Osteoblast (primary cell): ENCODE measurements around the gene TM4SF18. TPM values are rescaled to one million over a fixed set of nuclear protein-coding genes. Genes with fewer than 3 reads are reported as not detected.

ENCODE experiments used
- DNase-seq: peaks from one replicate; pipeline ENCODE4 v3.0.0; 2011; ENCODE audit warnings: low spot score, mixed read lengths; ENCODE audit not compliant: insufficient read length; ENCODE audit errors: missing footprints
- H2AFZ ChIP-seq: 2 replicates; pipeline ENCODE4 v1.6.0; 2011; ENCODE audit warnings: mild to moderate bottlenecking, low read length
- H3K27ac ChIP-seq: 2 replicates; pipeline ENCODE4 v1.5.1; 2011; ENCODE audit warnings: mild to moderate bottlenecking, low read depth, low read length, moderate library complexity
- H3K27me3 ChIP-seq: 2 replicates; pipeline ENCODE4 v1.6.0; 2012; ENCODE audit warnings: mild to moderate bottlenecking, control low read depth, inconsistent platforms, low read length, moderate library complexity; ENCODE audit not compliant: insufficient read depth
- H3K36me3 ChIP-seq: 2 replicates; pipeline ENCODE4 v1.5.1; 2011; ENCODE audit warnings: mild to moderate bottlenecking, low read length, control low read depth, moderate library complexity; ENCODE audit not compliant: insufficient read depth
- H3K4me1 ChIP-seq: 2 replicates; pipeline ENCODE4 v1.5.1; 2011; ENCODE audit warnings: mild to moderate bottlenecking, low read length, control low read depth, moderate library complexity; ENCODE audit not compliant: insufficient read depth
- H3K4me2 ChIP-seq: 2 replicates; pipeline ENCODE4 v1.6.0; 2011; ENCODE audit warnings: mild to moderate bottlenecking, low read length; ENCODE audit not compliant: insufficient read depth
- H3K4me3 ChIP-seq: fragments of 200-600 bp; sonication (generic); 3 replicates; pipeline ENCODE4 v1.5.1; 2012; ENCODE audit warnings: mild to moderate bottlenecking, low read length, inconsistent platforms; ENCODE audit not compliant: insufficient read depth
- H3K79me2 ChIP-seq: 2 replicates; pipeline ENCODE4 v1.6.0; 2012; ENCODE audit warnings: mild to moderate bottlenecking, low read length, control low read depth, inconsistent platforms; ENCODE audit not compliant: insufficient read depth
- H3K9me3 ChIP-seq: 2 replicates; pipeline ENCODE4 v1.5.1; 2011; ENCODE audit warnings: low read depth, low read length, control low read depth
- H4K20me1 ChIP-seq: 2 replicates; pipeline ENCODE4 v1.6.0; 2012; ENCODE audit warnings: mild to moderate bottlenecking, low read length, control low read depth; ENCODE audit not compliant: insufficient read depth
- CTCF ChIP-seq: IDR thresholded peaks from 2 replicates; pipeline ENCODE4 v1.5.1; 2011; ENCODE audit warnings: mild to moderate bottlenecking, low read depth, low read length, moderate library complexity; ENCODE audit errors: extremely low read depth
- total RNA-seq: library from RNA; depleted of rRNA; stranded (reverse); fragments of >200 nt; gene quantifications from 2 replicates; pipeline ENCODE4 v1.2.3, GENCODE V29; 2012

Gene TM4SF18
- total RNA-seq, 1 donor = not detected

DNA sequence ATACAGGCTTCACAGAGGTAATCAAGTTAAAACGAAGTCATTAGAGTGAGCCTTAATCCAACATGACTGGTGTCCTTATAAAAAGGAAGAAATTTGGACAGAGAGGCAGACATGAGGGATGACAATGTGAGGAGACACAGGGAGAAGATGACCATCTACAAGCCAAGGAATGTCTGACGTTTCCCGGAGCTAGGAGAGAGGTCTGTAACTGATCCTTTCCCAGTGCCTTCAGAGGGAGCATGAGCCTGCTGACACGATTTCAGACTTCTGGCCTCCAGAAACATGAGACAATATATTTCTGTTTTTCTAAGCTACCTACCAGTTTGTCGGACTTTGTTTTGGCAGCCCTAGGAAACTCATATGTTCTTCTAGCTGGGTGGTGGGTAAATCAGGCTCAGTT lies 28.9 kb upstream of the TM4SF18 start:
- H3K36me3 ChIP-seq = no peaks in the 10 kb centered on the region
- peaks cover 3% of the 10 kb centered on the region for H3K4me1 ChIP-seq
- no peaks in the 10 kb centered on the region for H3K9me3 ChIP-seq
- H3K27me3 ChIP-seq = no peaks in the 10 kb centered on the region
- H2AFZ ChIP-seq = no peak overlapping the region
- TF ChIP-seq CTCF = no peak
- no peaks in the 10 kb centered on the region for H4K20me1 ChIP-seq
- H3K4me3 ChIP-seq = no peak overlapping the region
- H3K4me2 ChIP-seq = no peak overlapping the region
- no peak overlapping the region for H3K27ac ChIP-seq
- no peak for DNase-seq
- no peaks in the 10 kb centered on the region for H3K79me2 ChIP-seq

- Histone ChIP-seq H3K4me3 (no peak overlapping the region), H3K4me1 (peaks cover 5% of the 10 kb centered on the region), H3K27me3 (no peaks in the 10 kb centered on the region), H2AFZ (no peak overlapping the region), H3K79me2 (no peaks in the 10 kb centered on the region), H3K27ac (no peak overlapping the region), H3K4me2 (no peak overlapping the region), H4K20me1 (no peaks in the 10 kb centered on the region), H3K36me3 (no peaks in the 10 kb centered on the region), H3K9me3 (no peaks in the 10 kb centered on the region)
- no peak for TF ChIP-seq CTCF
- DNase-seq = peak; percentile 72
Measured at GRCh38 chr3:149356630-149357029, 23.2 kb upstream of the TM4SF18 start.

GRCh38 chr3:149356044-149356592 lies 22.7 kb upstream of the TM4SF18 start:
- Histone ChIP-seq H3K4me2 (no peak overlapping the region), H4K20me1 (no peaks in the 10 kb centered on the region), H2AFZ (no peak overlapping the region), H3K27me3 (no peaks in the 10 kb centered on the region), H3K36me3 (no peaks in the 10 kb centered on the region), H3K27ac (no peak overlapping the region), H3K79me2 (no peaks in the 10 kb centered on the region), H3K4me3 (no peak overlapping the region), H3K4me1 (peaks cover 5% of the 10 kb centered on the region), H3K9me3 (no peaks in the 10 kb centered on the region)
- no peak for DNase-seq
- no peak for TF ChIP-seq CTCF

DNA sequence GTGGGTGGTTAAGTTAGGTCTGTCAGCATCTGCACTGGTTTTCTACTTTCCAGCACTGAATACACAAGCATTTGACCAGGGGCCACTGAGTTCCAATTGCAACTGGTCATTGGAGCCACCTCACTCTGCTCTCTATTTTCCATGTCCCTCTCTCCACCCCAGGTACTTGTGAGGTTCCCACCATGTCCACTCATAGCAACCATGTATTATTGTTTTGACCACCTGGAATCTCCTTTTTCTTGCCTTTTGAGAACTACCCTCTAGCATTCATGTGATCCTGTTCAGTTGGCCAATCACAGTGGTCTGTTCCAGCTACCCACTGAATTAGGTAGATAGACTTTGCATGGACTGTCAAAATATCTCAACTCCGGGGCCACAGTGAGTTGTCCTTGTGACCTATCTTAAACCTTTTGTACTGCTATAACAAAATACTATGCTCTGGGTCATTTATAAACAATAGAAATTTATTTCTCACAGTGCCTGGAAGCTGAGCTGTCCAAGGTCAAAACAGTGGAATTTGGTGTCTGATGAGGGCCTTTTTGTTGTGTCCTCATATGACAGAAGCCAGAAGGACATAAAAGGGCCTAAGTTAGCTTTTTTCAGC lies 20.2 kb upstream of the TM4SF18 start:
- no peak for TF ChIP-seq CTCF
- Histone ChIP-seq H3K36me3 (no peaks in the 10 kb centered on the region), H2AFZ (no peak overlapping the region), H3K4me1 (peaks cover 5% of the 10 kb centered on the region), H3K4me3 (no peak overlapping the region), H3K9me3 (no peaks in the 10 kb centered on the region), H3K27me3 (no peaks in the 10 kb centered on the region), H3K27ac (no peak overlapping the region), H4K20me1 (no peaks in the 10 kb centered on the region), H3K79me2 (no peaks in the 10 kb centered on the region), H3K4me2 (no peak overlapping the region)
- no peak for DNase-seq
